IMR-90 (cell line): Measurements from ENCODE around the gene ASF1B. TPM values are rescaled to one million over a fixed set of nuclear protein-coding genes. Genes with fewer than 3 reads are reported as not detected.

Experiments used
- ATAC-seq: fragments of 200-7000 bp; cut with Tn5 transposase; 2 replicates; pipeline ENCODE4 v1.9.1; 2020; ENCODE audit warnings: low read depth, mild to moderate bottlenecking, moderate library complexity
- BruUV-seq: library from RNA; stranded (reverse); fragments of 400-500 nt; replicated peaks from 2 replicates; lab custom pipeline; 2021; lab: Mats Ljungman, UMichigan
- CTCF ChIA-PET: fragments of 300-600 bp; formaldehyde crosslinking; extraction: SDS; loops from one replicate; lab custom pipeline; 2021; ENCODE audit warnings: antibody characterized with exemption; lab: Yijun Ruan, JAX
- POLR2A ChIA-PET: fragments of 300-600 bp; sonication (Branson Sonifier 250); formaldehyde crosslinking; loops from one replicate; lab custom pipeline; 2022; ENCODE audit warnings: antibody characterized with exemption; ENCODE audit not compliant: unreplicated experiment; lab: Charles Lee
- DNase-seq: peaks from one replicate; pipeline ENCODE4 v3.0.0; 2013
- H2AFZ ChIP-seq: replicated peaks from 2 replicates; pipeline ENCODE3; 2013; ENCODE audit warnings: low read length, mild to moderate bottlenecking; ENCODE audit not compliant: poor library complexity
- H2AK5ac ChIP-seq: 2 replicates; pipeline ENCODE4 v1.6.1; 2013; ENCODE audit warnings: low read depth, low read length, inconsistent platforms
- H2AK9ac ChIP-seq: replicated peaks from 2 replicates; pipeline ENCODE3; 2013; ENCODE audit warnings: mild to moderate bottlenecking, low read depth, low read length, moderate library complexity; ENCODE audit not compliant: poor library complexity
- H2BK120ac ChIP-seq: 2 replicates; pipeline ENCODE4 v1.6.1; 2013; ENCODE audit warnings: low read depth, low read length, inconsistent platforms
- H2BK15ac ChIP-seq: 3 replicates; pipeline ENCODE4 v1.6.1; 2013; ENCODE audit warnings: low read depth, low read length, inconsistent platforms
- H2BK20ac ChIP-seq: 2 replicates; pipeline ENCODE4 v1.6.1; 2013; ENCODE audit warnings: low read depth, mild to moderate bottlenecking, inconsistent platforms, low read length, moderate library complexity
- H2BK5ac ChIP-seq: 2 replicates; pipeline ENCODE4 v1.6.1; 2013; ENCODE audit warnings: mild to moderate bottlenecking, low read depth, low read length, inconsistent platforms; ENCODE audit not compliant: poor library complexity, severe bottlenecking
- H3K14ac ChIP-seq: replicated peaks from 2 replicates; pipeline ENCODE4 v1.6.1; 2013; ENCODE audit warnings: low read depth, low read length, inconsistent platforms
- H3K18ac ChIP-seq: 2 replicates; pipeline ENCODE4 v1.6.1; 2013; ENCODE audit warnings: low read depth, low read length, control low read depth
- H3K23ac ChIP-seq: 2 replicates; pipeline ENCODE4 v1.6.1; 2013; ENCODE audit warnings: low read depth, low read length, inconsistent platforms
- H3K27ac ChIP-seq: 2 replicates; pipeline ENCODE4 v1.5.1; 2013; ENCODE audit warnings: mild to moderate bottlenecking, control low read depth, low read length; ENCODE audit not compliant: insufficient read depth
- H3K27me3 ChIP-seq: 2 replicates; pipeline ENCODE4 v1.6.1; 2013; ENCODE audit warnings: low read length; ENCODE audit not compliant: control insufficient read depth, insufficient read depth
- H3K36me3 ChIP-seq: 2 replicates; pipeline ENCODE4 v1.6.1; 2013; ENCODE audit warnings: low read length, mixed read lengths; ENCODE audit not compliant: control insufficient read depth, insufficient read depth
- H3K4ac ChIP-seq: 2 replicates; pipeline ENCODE4 v1.6.1; 2013; ENCODE audit warnings: low read depth, low read length, inconsistent platforms
- H3K4me1 ChIP-seq: 2 replicates; pipeline ENCODE4 v1.6.1; 2013; ENCODE audit warnings: low read length, mixed read lengths; ENCODE audit not compliant: control insufficient read depth, insufficient read depth
- H3K4me2 ChIP-seq: 2 replicates; pipeline ENCODE4 v1.6.1; 2013; ENCODE audit warnings: low read depth, mild to moderate bottlenecking, control low read depth, low read length, moderate library complexity
- H3K4me3 ChIP-seq: 2 replicates; pipeline ENCODE4 v1.5.1; 2013; ENCODE audit warnings: low read depth, mild to moderate bottlenecking, control low read depth, low read length, moderate library complexity; ENCODE audit not compliant: insufficient read depth
- H3K56ac ChIP-seq: 2 replicates; pipeline ENCODE4 v1.6.1; 2013; ENCODE audit warnings: low read length, inconsistent platforms; ENCODE audit not compliant: insufficient read depth; ENCODE audit errors: extremely low read depth
- H3K79me1 ChIP-seq, 2 experiments: 2 replicates each; pipeline ENCODE4 v1.6.1; 2013; ENCODE audit warnings: low read length in 2 of 2, inconsistent platforms in 1 of 2, low read depth in 1 of 2
- H3K9ac ChIP-seq: 2 replicates; pipeline ENCODE4 v1.6.1; 2013; ENCODE audit warnings: low read depth, low read length, control low read depth
- H3K9me1 ChIP-seq: 2 replicates; pipeline ENCODE4 v1.6.1; 2013; ENCODE audit warnings: low read length, inconsistent platforms; ENCODE audit not compliant: insufficient read depth
- H3K9me3 ChIP-seq: 2 replicates; pipeline ENCODE4 v1.6.1; 2013; ENCODE audit warnings: low read length; ENCODE audit not compliant: control insufficient read depth, insufficient read depth
- H4K20me1 ChIP-seq: 2 replicates; pipeline ENCODE4 v1.6.1; 2013; ENCODE audit warnings: low read length, inconsistent platforms; ENCODE audit not compliant: insufficient read depth
- H4K5ac ChIP-seq: 2 replicates; pipeline ENCODE4 v1.6.1; 2013; ENCODE audit warnings: mild to moderate bottlenecking, low read depth, low read length, control low read depth
- H4K8ac ChIP-seq, 2 experiments: 2 replicates each; pipeline ENCODE4 v1.6.1; 2013; ENCODE audit warnings: low read depth in 2 of 2, low read length in 2 of 2, control low read depth in 1 of 2, inconsistent platforms in 1 of 2
- H4K91ac ChIP-seq: 2 replicates; pipeline ENCODE4 v1.6.1; 2013; ENCODE audit warnings: low read depth, low read length, inconsistent platforms; ENCODE audit not compliant: insufficient read depth
- CTCF ChIP-seq: conservative IDR thresholded peaks from 2 replicates; pipeline ENCODE4 v1.5.1; 2012; ENCODE audit warnings: mild to moderate bottlenecking, low read depth, low read length, improper control_type of control experiment
- ELK1 ChIP-seq: fragments of 150-350 bp; IDR thresholded peaks from 2 replicates; pipeline ENCODE4 v1.6.1; 2016; ENCODE audit warnings: low read depth, mild to moderate bottlenecking, low read length, moderate library complexity, borderline replicate concordance
- MAZ ChIP-seq: IDR thresholded peaks from 2 replicates; pipeline ENCODE4 v1.6.1; 2012; ENCODE audit warnings: low read depth, mild to moderate bottlenecking, low read length, improper control_type of control experiment, moderate library complexity, borderline replicate concordance
- RFX5 ChIP-seq: IDR thresholded peaks from 2 replicates; pipeline ENCODE4 v1.8.0; 2012; ENCODE audit warnings: low read depth, mild to moderate bottlenecking, low read length, moderate library complexity
- WGBS, 2 experiments: methylation state at CpG; one replicate each; pipeline versions ENCODE4 v1.1.5 to v1.1.7; 2013; ENCODE audit warnings: missing lambda C conversion rate in 2 of 2; ENCODE audit not compliant: insufficient read length in 1 of 2; ENCODE audit errors: extremely low coverage in 2 of 2; 5-methylcytosine and 5-hydroxymethylcytosine counted together
- dilution Hi-C: fragments of 300-500 bp; cut with HindIII; formaldehyde crosslinking; loops from one replicate; pipeline ENCODE4 v1.14.3; 2018; ENCODE audit warnings: low sequenced_read_pairs; ENCODE audit not compliant: unreplicated experiment
- in situ Hi-C: fragments of 300-500 bp; cut with MboI; formaldehyde crosslinking; loops from 3 replicates; pipeline ENCODE4 v1.14.3; 2019; ENCODE audit warnings: low sequenced_read_pairs, inconsistent platforms, mixed read lengths
- intact Hi-C: fragments of 100-400 bp; cut with micrococcal nuclease; formaldehyde crosslinking; loops from 2 replicates; pipeline ENCODE4 v1.10.0; 2022
- polyA plus RNA-seq, 3 experiments: library from polyadenylated mRNA; depleted of rRNA; stranded (reverse); fragments of >200 nt; gene quantifications; 2 replicates each; pipeline ENCODE4 v1.2.3, GENCODE V29; 2012; ENCODE audit warnings: low replicate concordance in 1 of 3
- total RNA-seq: library from RNA; depleted of rRNA; stranded (reverse); fragments of >200 nt; gene quantifications from 2 replicates; pipeline ENCODE4 v1.2.3, GENCODE V29; 2012

Gene ASF1B
- total and polyA plus RNA-seq, 2 of the 4 experiments (the other 2 are of a cell fraction), result 10.4 to 12.1 TPM

- TF ChIP-seq ELK1, result no peak
Measured at GRCh38 chr19:14091813-14092462, 44.5 kb downstream of the ASF1B start (continued).

GRCh38 chr19:14091081-14091812 is 45.1 kb downstream of the ASF1B start:
- intact Hi-C loops, result loop anchor here (2.0 kb wide), 1 partner anchor 46 kb away; the partner anchor contains the start of gene ASF1B
- Histone ChIP-seq H3K9me3 (peaks cover 8% of the 10 kb centered on the region), H2AFZ (peak overlapping the region; percentile 93), H2BK15ac (no peak overlapping the region), H3K36me3 (peaks cover 12% of the 10 kb centered on the region), H3K23ac (peak overlapping the region; percentile 55), H2BK20ac (no peak overlapping the region), H3K27me3 (no peaks in the 10 kb centered on the region), H3K79me1 (peaks cover 0 to 6% of the 10 kb centered on the region in 2 experiments; a peak in 2 of 4 replicates), H2BK5ac (peak overlapping the region; percentile 25), H3K27ac (peak overlapping the region; percentile 47), H4K20me1 (peaks cover 7% of the 10 kb centered on the region), H3K18ac (peak overlapping the region; percentile 56; the same call in 1 of the 2 replicates), H3K4me1 (no peaks in the 10 kb centered on the region), H2AK5ac (no peak overlapping the region; the same call in 1 of the 2 replicates), H3K4ac (peak overlapping the region; percentile 53), H4K91ac (peak overlapping the region; percentile 20; the same call in 1 of the 2 replicates), H4K8ac (peak overlapping the region in 1 of 2 experiments; percentile 62; a peak in 3 of 4 replicates), H2BK120ac (no peak overlapping the region), H3K56ac (peak overlapping the region; percentile 40; the same call in 1 of the 2 replicates), H4K5ac (peak overlapping the region; percentile 46; the same call in 1 of the 2 replicates), H3K4me2 (peak overlapping the region; percentile 97), H3K9ac (peak overlapping the region; percentile 78), H3K14ac (no peak overlapping the region), H2AK9ac (peak overlapping the region; percentile 87), H3K9me1 (no peaks in the 10 kb centered on the region), H3K4me3 (peak overlapping the region; percentile 80)
- 0% methylated on average over 3 of the region's 72 CpGs; no CpG with 5 or more reads in 1 of the 2 experiments for WGBS, 2 experiments
- ChIA-PET CTCF (no interaction called here), POLR2A (no interaction called here)
- DNase-seq (peak; percentile 64), ATAC-seq (peak; percentile 84)
- dilution Hi-C loops, result no loop called here
- TF ChIP-seq MAZ (peak; percentile 28; the same call in 1 of the 2 replicates), RFX5 (no peak), CTCF (peak; percentile 16; the same call in 1 of the 2 replicates)
- in situ Hi-C loops, result loop anchor here (25.0 kb wide), 1 partner anchor 329 kb away; the partner anchor contains the start of genes C19orf53 and MRI1
- no TSS peak for BruUV-seq
